Trophoblast cell (in vitro differentiated cells and primary cell): ENCODE measurements around the gene ACVR1B.

Experiments
- DNase-seq, 2 donors: peaks; one replicate each; pipeline ENCODE4 v3.0.0-alpha.2; 2016
- H2AFZ ChIP-seq: 2 replicates; pipeline ENCODE4 v1.6.1; 2013; ENCODE audit warnings: low read length, moderate library complexity, mild to moderate bottlenecking; ENCODE audit not compliant: insufficient read depth, poor library complexity
- H2AK5ac ChIP-seq: 2 replicates; pipeline ENCODE4 v1.6.1; 2013; ENCODE audit warnings: mild to moderate bottlenecking, low read length
- H2BK120ac ChIP-seq: 2 replicates; pipeline ENCODE4 v1.6.1; 2013; ENCODE audit warnings: low read length, mild to moderate bottlenecking, moderate library complexity; ENCODE audit not compliant: insufficient read depth, poor library complexity
- H2BK12ac ChIP-seq: 2 replicates; pipeline ENCODE4 v1.6.1; 2013; ENCODE audit warnings: mild to moderate bottlenecking, low read length, moderate library complexity
- H2BK5ac ChIP-seq: 2 replicates; pipeline ENCODE4 v1.6.1; 2013; ENCODE audit warnings: low read length, low read depth, moderate library complexity, mild to moderate bottlenecking; ENCODE audit not compliant: poor library complexity
- H3K14ac ChIP-seq: 2 replicates; pipeline ENCODE4 v1.6.1; 2013; ENCODE audit warnings: mild to moderate bottlenecking, low read length
- H3K18ac ChIP-seq: 2 replicates; pipeline ENCODE4 v1.6.1; 2013; ENCODE audit warnings: mild to moderate bottlenecking, low read length
- H3K23ac ChIP-seq: 2 replicates; pipeline ENCODE4 v1.6.1; 2013; ENCODE audit warnings: low read length
- H3K27ac ChIP-seq: 2 replicates; pipeline ENCODE4 v1.5.1; 2013; ENCODE audit warnings: low read depth, mild to moderate bottlenecking, inconsistent platforms, low read length, moderate library complexity
- H3K27me3 ChIP-seq: 2 replicates; pipeline ENCODE4 v1.6.1; 2013; ENCODE audit warnings: inconsistent platforms, mild to moderate bottlenecking, low read length, moderate library complexity; ENCODE audit not compliant: insufficient read depth
- H3K36me3 ChIP-seq, 2 experiments: 1 replicate in 1 of 2; 2 replicates in 1 of 2; pipeline ENCODE4 v1.6.1; 2013; ENCODE audit warnings: low read length in 2 of 2, mild to moderate bottlenecking in 2 of 2, moderate library complexity in 1 of 2; ENCODE audit not compliant: insufficient read depth in 2 of 2, control insufficient read depth in 1 of 2
- H3K4ac ChIP-seq: 2 replicates; pipeline ENCODE4 v1.6.1; 2013; ENCODE audit warnings: low read depth, mild to moderate bottlenecking, low read length, moderate library complexity
- H3K4me1 ChIP-seq, 2 experiments: 1 replicate in 1 of 2; 2 replicates in 1 of 2; pipeline ENCODE4 v1.6.1; 2013; ENCODE audit warnings: low read length in 2 of 2, mild to moderate bottlenecking in 2 of 2, moderate library complexity in 1 of 2; ENCODE audit not compliant: insufficient read depth in 2 of 2, control insufficient read depth in 1 of 2
- H3K4me2 ChIP-seq: 2 replicates; pipeline ENCODE4 v1.6.1; 2013; ENCODE audit warnings: inconsistent platforms, mild to moderate bottlenecking, low read length, moderate library complexity
- H3K4me3 ChIP-seq: 2 replicates; pipeline ENCODE4 v1.5.1; 2013; ENCODE audit warnings: mild to moderate bottlenecking, low read depth, low read length, inconsistent platforms
- H3K79me1 ChIP-seq: one replicate; pipeline ENCODE4 v1.6.1; 2013; ENCODE audit warnings: low read length
- H3K79me2 ChIP-seq: 2 replicates; pipeline ENCODE4 v1.6.1; 2013; ENCODE audit warnings: low read length, mild to moderate bottlenecking; ENCODE audit not compliant: control insufficient read depth, insufficient read depth, poor library complexity
- H3K9ac ChIP-seq: 2 replicates; pipeline ENCODE4 v1.6.1; 2013; ENCODE audit warnings: mild to moderate bottlenecking, low read length
- H3K9me3 ChIP-seq: 2 replicates; pipeline ENCODE4 v1.6.1; 2013; ENCODE audit warnings: low read depth, mild to moderate bottlenecking, control low read depth, inconsistent platforms, low read length; ENCODE audit not compliant: insufficient read depth
- H4K12ac ChIP-seq: 2 replicates; pipeline ENCODE4 v1.6.1; 2013; ENCODE audit warnings: low read depth, mild to moderate bottlenecking, low read length, moderate library complexity
- H4K8ac ChIP-seq: 2 replicates; pipeline ENCODE4 v1.6.1; 2013; ENCODE audit warnings: low read depth, mild to moderate bottlenecking, low read length, moderate library complexity
- H4K91ac ChIP-seq: one replicate; pipeline ENCODE4 v1.6.1; 2013; ENCODE audit warnings: low read depth, mild to moderate bottlenecking, low read length, moderate library complexity
- WGBS: extraction: QIAGEN DNeasy Blood & Tissue Kit; methylation state at CpG from one replicate; pipeline ENCODE4 v1.1.7; 2013; ENCODE audit warnings: missing lambda C conversion rate; ENCODE audit not compliant: insufficient read length, insufficient coverage; ENCODE audit errors: extremely low coverage; 5-methylcytosine and 5-hydroxymethylcytosine counted together

The ACVR1B gene

GRCh38 chr12:51962737-51963136 is 11.2 kb downstream of the ACVR1B start:
- no peak overlapping the region for H4K91ac ChIP-seq
- H2BK120ac ChIP-seq, result no peak overlapping the region
- no peaks in the 10 kb centered on the region for H3K36me3 ChIP-seq
- peaks cover 0 to 2% of the 10 kb centered on the region in 2 experiments for H3K4me1 ChIP-seq
- no peak overlapping the region for H2BK12ac ChIP-seq
- H3K18ac ChIP-seq, result no peak overlapping the region
- H4K12ac ChIP-seq, result no peak overlapping the region
- H3K4me2 ChIP-seq, result no peak overlapping the region
- H3K27me3 ChIP-seq, result no peaks in the 10 kb centered on the region
- no peak overlapping the region for H3K27ac ChIP-seq
- no peaks in the 10 kb centered on the region for H3K79me1 ChIP-seq
- no peak overlapping the region for H3K14ac ChIP-seq
- WGBS, result no CpG with 5 or more reads among the region's 3 CpGs
- H3K9ac ChIP-seq, result no peak overlapping the region
- H3K9me3 ChIP-seq, result no peaks in the 10 kb centered on the region
- DNase-seq, result no peak
- H3K23ac ChIP-seq, result no peak overlapping the region
- H2AK5ac ChIP-seq, result no peak overlapping the region
- peak overlapping the region; percentile 59 for H3K4ac ChIP-seq
- H3K4me3 ChIP-seq, result no peak overlapping the region
- no peak overlapping the region for H2BK5ac ChIP-seq
- no peak overlapping the region for H4K8ac ChIP-seq
- H3K79me2 ChIP-seq, result no peaks in the 10 kb centered on the region
- H2AFZ ChIP-seq, result no peak overlapping the region

GRCh38 chr12:51963477-51963876 is 12.0 kb downstream of the ACVR1B start:
- Histone ChIP-seq H3K27me3 (no peaks in the 10 kb centered on the region), H3K4ac (no peak overlapping the region), H3K18ac (no peak overlapping the region), H3K79me1 (no peaks in the 10 kb centered on the region), H2AK5ac (no peak overlapping the region), H2BK5ac (no peak overlapping the region), H4K8ac (no peak overlapping the region), H3K9me3 (no peaks in the 10 kb centered on the region), H3K27ac (no peak overlapping the region), H2AFZ (no peak overlapping the region), H4K91ac (no peak overlapping the region), H3K79me2 (no peaks in the 10 kb centered on the region), H3K4me2 (no peak overlapping the region), H3K14ac (no peak overlapping the region), H2BK12ac (no peak overlapping the region), H3K23ac (no peak overlapping the region), H4K12ac (no peak overlapping the region), H2BK120ac (no peak overlapping the region), H3K9ac (no peak overlapping the region), H3K36me3 (no peaks in the 10 kb centered on the region), H3K4me1 (peaks cover 0 to 2% of the 10 kb centered on the region in 2 experiments), H3K4me3 (no peak overlapping the region)
- no peak for DNase-seq
- no CpG with 5 or more reads among the region's 4 CpGs for WGBS

GRCh38 chr12:51969643-51970042 is 18.1 kb downstream of the ACVR1B start:
- Histone ChIP-seq H3K23ac (no peak overlapping the region), H3K79me1 (no peaks in the 10 kb centered on the region), H3K79me2 (no peaks in the 10 kb centered on the region), H4K91ac (no peak overlapping the region), H3K36me3 (no peaks in the 10 kb centered on the region), H3K27me3 (no peaks in the 10 kb centered on the region), H3K4me2 (no peak overlapping the region), H3K9ac (no peak overlapping the region), H3K4ac (no peak overlapping the region), H3K14ac (no peak overlapping the region), H2BK120ac (no peak overlapping the region), H2AFZ (no peak overlapping the region), H3K18ac (no peak overlapping the region), H2AK5ac (no peak overlapping the region), H3K4me3 (no peak overlapping the region), H3K4me1 (peaks cover 0 to 2% of the 10 kb centered on the region in 2 experiments), H4K12ac (no peak overlapping the region), H2BK5ac (no peak overlapping the region), H2BK12ac (no peak overlapping the region), H4K8ac (no peak overlapping the region), H3K9me3 (no peaks in the 10 kb centered on the region), H3K27ac (no peak overlapping the region)
- no peak for DNase-seq
- no CpG with 5 or more reads among the region's 2 CpGs for WGBS

GRCh38 chr12:51970904-51971646 is 19.6 kb downstream of the ACVR1B start:
- Histone ChIP-seq H3K4me1 (peaks cover 0 to 2% of the 10 kb centered on the region in 2 experiments), H3K14ac (no peak overlapping the region), H4K91ac (no peak overlapping the region), H4K8ac (no peak overlapping the region), H4K12ac (no peak overlapping the region), H2AFZ (no peak overlapping the region), H2BK120ac (no peak overlapping the region), H3K4ac (no peak overlapping the region), H3K79me1 (no peaks in the 10 kb centered on the region), H2AK5ac (no peak overlapping the region), H2BK5ac (no peak overlapping the region), H3K18ac (no peak overlapping the region), H3K9ac (no peak overlapping the region), H3K79me2 (no peaks in the 10 kb centered on the region), H3K9me3 (peaks cover 1% of the 10 kb centered on the region), H3K27ac (no peak overlapping the region), H3K4me2 (no peak overlapping the region), H3K27me3 (no peaks in the 10 kb centered on the region), H3K36me3 (no peaks in the 10 kb centered on the region), H3K4me3 (no peak overlapping the region), H3K23ac (no peak overlapping the region), H2BK12ac (no peak overlapping the region)
- peak in 1 of 2 donors; percentile 25 for DNase-seq
- WGBS, result no CpG with 5 or more reads among the region's 13 CpGs
